Activated naive CD4-positive, alpha-beta T cell treated with anti-CD3 and anti-CD28 coated beads, Interleukin-2, amount 50 U/mL, for 24 hours (primary cell): ENCODE data around the gene SLAMF9.

ENCODE experiments used
- H3K27ac Mint-ChIP-seq: one replicate; pipeline ENCODE4 v1.8.0; 2021; ENCODE audit warnings: mild to moderate bottlenecking, mixed read lengths
- H3K27me3 Mint-ChIP-seq: one replicate; pipeline ENCODE4 v1.8.0; 2021; ENCODE audit warnings: mixed read lengths
- H3K36me3 Mint-ChIP-seq: one replicate; pipeline ENCODE4 v1.8.0; 2021; ENCODE audit warnings: mixed read lengths
- H3K4me1 Mint-ChIP-seq: one replicate; pipeline ENCODE4 v1.8.0; 2021; ENCODE audit warnings: mixed read lengths
- H3K4me3 Mint-ChIP-seq: one replicate; pipeline ENCODE4 v1.8.0; 2021; ENCODE audit warnings: mild to moderate bottlenecking, mixed read lengths
- H3K9me3 Mint-ChIP-seq: one replicate; pipeline ENCODE4 v1.8.0; 2021; ENCODE audit warnings: mixed read lengths

The SLAMF9 gene

GRCh38 chr1:159935305-159935704, 18.7 kb downstream of the SLAMF9 start:
- peaks cover 6% of the 10 kb centered on the region for H3K4me1 Mint-ChIP-seq
- H3K4me3 Mint-ChIP-seq: no peak overlapping the region
- H3K27ac Mint-ChIP-seq: no peak overlapping the region
- no peaks in the 10 kb centered on the region for H3K9me3 Mint-ChIP-seq
- H3K27me3 Mint-ChIP-seq: peaks cover 2% of the 10 kb centered on the region
- no peaks in the 10 kb centered on the region for H3K36me3 Mint-ChIP-seq

GRCh38 chr1:159934136-159935039, 19.6 kb downstream of the SLAMF9 start:
- H3K4me3 Mint-ChIP-seq: no peak overlapping the region
- peaks cover 2% of the 10 kb centered on the region for H3K27me3 Mint-ChIP-seq
- no peak overlapping the region for H3K27ac Mint-ChIP-seq
- H3K4me1 Mint-ChIP-seq: peaks cover 6% of the 10 kb centered on the region
- H3K36me3 Mint-ChIP-seq: no peaks in the 10 kb centered on the region
- no peaks in the 10 kb centered on the region for H3K9me3 Mint-ChIP-seq

GRCh38 chr1:159933347-159933746, 20.7 kb downstream of the SLAMF9 start:
- Mint-ChIP-seq H3K27ac (no peak overlapping the region), H3K27me3 (no peaks in the 10 kb centered on the region), H3K9me3 (no peaks in the 10 kb centered on the region), H3K4me1 (peaks cover 6% of the 10 kb centered on the region), H3K4me3 (no peak overlapping the region), H3K36me3 (no peaks in the 10 kb centered on the region)

- H3K27me3 Mint-ChIP-seq: no peaks in the 10 kb centered on the region
- peaks cover 6% of the 10 kb centered on the region for H3K4me1 Mint-ChIP-seq
- no peak overlapping the region for H3K27ac Mint-ChIP-seq
- H3K4me3 Mint-ChIP-seq: no peak overlapping the region
- H3K36me3 Mint-ChIP-seq: no peaks in the 10 kb centered on the region
- no peaks in the 10 kb centered on the region for H3K9me3 Mint-ChIP-seq
Observed at GRCh38 chr1:159932296-159933285, 21.4 kb downstream of the SLAMF9 start.

- Mint-ChIP-seq H3K27ac (no peak overlapping the region), H3K27me3 (no peaks in the 10 kb centered on the region)
Observed at GRCh38 chr1:159931795-159932173, 22.3 kb downstream of the SLAMF9 start.

GRCh38 chr1:159931101-159931794, 22.8 kb downstream of the SLAMF9 start:
- no peaks in the 10 kb centered on the region for H3K36me3 Mint-ChIP-seq
- H3K4me1 Mint-ChIP-seq: peaks cover 10% of the 10 kb centered on the region
- H3K27me3 Mint-ChIP-seq: no peaks in the 10 kb centered on the region
- H3K27ac Mint-ChIP-seq: no peak overlapping the region
- no peaks in the 10 kb centered on the region for H3K9me3 Mint-ChIP-seq
- no peak overlapping the region for H3K4me3 Mint-ChIP-seq

More at GRCh38 chr1:159931795-159932173, 22.3 kb downstream of the SLAMF9 start:
- H3K4me3 Mint-ChIP-seq: no peak overlapping the region
- H3K9me3 Mint-ChIP-seq: no peaks in the 10 kb centered on the region
- no peaks in the 10 kb centered on the region for H3K36me3 Mint-ChIP-seq
- peaks cover 8% of the 10 kb centered on the region for H3K4me1 Mint-ChIP-seq

- Mint-ChIP-seq H3K36me3 (no peaks in the 10 kb centered on the region), H3K27me3 (no peaks in the 10 kb centered on the region), H3K27ac (no peak overlapping the region), H3K4me1 (peaks cover 14% of the 10 kb centered on the region), H3K9me3 (no peaks in the 10 kb centered on the region), H3K4me3 (no peak overlapping the region)
Observed at GRCh38 chr1:159930634-159931033, 23.4 kb downstream of the SLAMF9 start.

- no peaks in the 10 kb centered on the region for H3K27me3 Mint-ChIP-seq
- H3K36me3 Mint-ChIP-seq: peaks cover 2% of the 10 kb centered on the region
- H3K4me3 Mint-ChIP-seq: no peak overlapping the region
- H3K27ac Mint-ChIP-seq: no peak overlapping the region
- H3K4me1 Mint-ChIP-seq: peaks cover 18% of the 10 kb centered on the region
- no peaks in the 10 kb centered on the region for H3K9me3 Mint-ChIP-seq
Observed at GRCh38 chr1:159930216-159930615, 23.8 kb downstream of the SLAMF9 start.

GRCh38 chr1:159929155-159930051, 24.6 kb downstream of the SLAMF9 start:
- Mint-ChIP-seq H3K4me1 (peaks cover 18% of the 10 kb centered on the region), H3K27ac (no peak overlapping the region), H3K36me3 (peaks cover 2% of the 10 kb centered on the region), H3K27me3 (no peaks in the 10 kb centered on the region), H3K4me3 (no peak overlapping the region), H3K9me3 (no peaks in the 10 kb centered on the region)

- Mint-ChIP-seq H3K36me3 (peaks cover 2% of the 10 kb centered on the region), H3K4me3 (no peak overlapping the region), H3K27ac (no peak overlapping the region)
Observed at GRCh38 chr1:159928491-159929050, 25.5 kb downstream of the SLAMF9 start.

GRCh38 chr1:159927849-159928431, 26.1 kb downstream of the SLAMF9 start:
- Mint-ChIP-seq H3K4me1 (peaks cover 31% of the 10 kb centered on the region), H3K27ac (no peak overlapping the region), H3K4me3 (no peak overlapping the region), H3K9me3 (no peaks in the 10 kb centered on the region), H3K36me3 (peaks cover 2% of the 10 kb centered on the region), H3K27me3 (no peaks in the 10 kb centered on the region)

More at GRCh38 chr1:159928491-159929050, 25.5 kb downstream of the SLAMF9 start:
- Mint-ChIP-seq H3K4me1 (peaks cover 24% of the 10 kb centered on the region), H3K27me3 (no peaks in the 10 kb centered on the region), H3K9me3 (no peaks in the 10 kb centered on the region)

- H3K4me3 Mint-ChIP-seq: no peak overlapping the region
- H3K27me3 Mint-ChIP-seq: no peaks in the 10 kb centered on the region
- peaks cover 2% of the 10 kb centered on the region for H3K36me3 Mint-ChIP-seq
- H3K27ac Mint-ChIP-seq: no peak overlapping the region
- H3K9me3 Mint-ChIP-seq: no peaks in the 10 kb centered on the region
- peaks cover 37% of the 10 kb centered on the region for H3K4me1 Mint-ChIP-seq
Observed at GRCh38 chr1:159927211-159927848, 26.7 kb downstream of the SLAMF9 start.

- H3K4me3 Mint-ChIP-seq: peak overlapping the region; percentile 97
- peaks cover 7% of the 10 kb centered on the region for H3K36me3 Mint-ChIP-seq
- H3K9me3 Mint-ChIP-seq: no peaks in the 10 kb centered on the region
- H3K27me3 Mint-ChIP-seq: no peaks in the 10 kb centered on the region
- H3K27ac Mint-ChIP-seq: peak overlapping the region; percentile 98
- peaks cover 53% of the 10 kb centered on the region for H3K4me1 Mint-ChIP-seq
Observed at GRCh38 chr1:159925719-159926078, 28.3 kb downstream of the SLAMF9 start.
